Ishikawa (cell line): ENCODE data around the gene INTS14.

ENCODE experiments used
- CREB1 ChIP-seq: IDR thresholded peaks from 2 replicates; pipeline ENCODE4 v1.6.1; 2012; ENCODE audit warnings: low read depth
- EP300 ChIP-seq: IDR thresholded peaks from 2 replicates; pipeline ENCODE4 v1.6.1; 2012; ENCODE audit warnings: borderline replicate concordance
- FOXM1 ChIP-seq: IDR thresholded peaks from 2 replicates; pipeline ENCODE4 v1.6.1; 2012; ENCODE audit warnings: low read depth, borderline replicate concordance
- MAX ChIP-seq: IDR thresholded peaks from 2 replicates; pipeline ENCODE4 v1.6.1; 2012
- NFIC ChIP-seq: IDR thresholded peaks from 2 replicates; pipeline ENCODE4 v1.6.1; 2012
- RAD21 ChIP-seq: IDR thresholded peaks from 2 replicates; pipeline ENCODE4 v1.6.1; 2012; ENCODE audit warnings: low read depth
- REST ChIP-seq: IDR thresholded peaks from 2 replicates; pipeline ENCODE4 v1.6.1; 2012; ENCODE audit warnings: low read depth, mild to moderate bottlenecking
- TAF1 ChIP-seq: IDR thresholded peaks from 2 replicates; pipeline ENCODE4 v1.6.1; 2012; ENCODE audit warnings: low read depth, mild to moderate bottlenecking
- TEAD4 ChIP-seq: IDR thresholded peaks from 2 replicates; pipeline ENCODE4 v1.6.1; 2012
- YY1 ChIP-seq: IDR thresholded peaks from 2 replicates; pipeline ENCODE4 v1.6.1; 2012; ENCODE audit warnings: low read depth
- ZBTB7A ChIP-seq: IDR thresholded peaks from 2 replicates; pipeline ENCODE4 v1.6.1; 2012; ENCODE audit warnings: low read depth

GRCh38 chr15:65561934-65562333 is 49.0 kb downstream of the INTS14 start:
- TF ChIP-seq RAD21 (no peak), ZBTB7A (no peak), TAF1 (no peak), EP300 (no peak), REST (no peak), FOXM1 (no peak), TEAD4 (no peak), YY1 (no peak), MAX (no peak), CREB1 (no peak), NFIC (no peak)
